Measurements from ENCODE around the gene ERO1A.

DNA sequence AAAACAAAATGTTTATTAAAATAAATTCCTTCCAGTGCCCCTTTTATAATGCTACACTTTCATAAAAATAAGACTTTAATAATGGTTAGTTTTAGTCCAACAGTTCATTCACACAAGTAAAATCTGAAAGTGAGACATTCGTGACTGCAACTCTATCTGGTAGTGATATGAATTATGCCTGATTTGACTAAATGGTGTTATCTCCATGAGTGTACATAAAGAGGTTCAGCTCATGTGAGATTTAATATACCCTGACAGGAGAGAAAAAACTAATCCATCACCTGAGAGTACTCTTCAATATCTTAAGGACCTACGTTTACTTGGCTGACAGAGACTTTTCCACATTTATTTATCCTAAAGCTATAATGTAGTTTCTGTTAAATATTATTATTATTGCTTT, 34.0 kb downstream of the ERO1A start:
- TF ChIP-seq, protein P1, sequence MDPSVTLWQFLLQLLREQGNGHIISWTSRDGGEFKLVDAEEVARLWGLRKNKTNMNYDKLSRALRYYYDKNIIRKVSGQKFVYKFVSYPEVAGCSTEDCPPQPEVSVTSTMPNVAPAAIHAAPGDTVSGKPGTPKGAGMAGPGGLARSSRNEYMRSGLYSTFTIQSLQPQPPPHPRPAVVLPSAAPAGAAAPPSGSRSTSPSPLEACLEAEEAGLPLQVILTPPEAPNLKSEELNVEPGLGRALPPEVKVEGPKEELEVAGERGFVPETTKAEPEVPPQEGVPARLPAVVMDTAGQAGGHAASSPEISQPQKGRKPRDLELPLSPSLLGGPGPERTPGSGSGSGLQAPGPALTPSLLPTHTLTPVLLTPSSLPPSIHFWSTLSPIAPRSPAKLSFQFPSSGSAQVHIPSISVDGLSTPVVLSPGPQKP (IDR thresholded peaks at IDR 0.05; ENCODE audit: borderline replicate concordance, low read depth, low read length): no peak
- TF ChIP-seq, protein P2, sequence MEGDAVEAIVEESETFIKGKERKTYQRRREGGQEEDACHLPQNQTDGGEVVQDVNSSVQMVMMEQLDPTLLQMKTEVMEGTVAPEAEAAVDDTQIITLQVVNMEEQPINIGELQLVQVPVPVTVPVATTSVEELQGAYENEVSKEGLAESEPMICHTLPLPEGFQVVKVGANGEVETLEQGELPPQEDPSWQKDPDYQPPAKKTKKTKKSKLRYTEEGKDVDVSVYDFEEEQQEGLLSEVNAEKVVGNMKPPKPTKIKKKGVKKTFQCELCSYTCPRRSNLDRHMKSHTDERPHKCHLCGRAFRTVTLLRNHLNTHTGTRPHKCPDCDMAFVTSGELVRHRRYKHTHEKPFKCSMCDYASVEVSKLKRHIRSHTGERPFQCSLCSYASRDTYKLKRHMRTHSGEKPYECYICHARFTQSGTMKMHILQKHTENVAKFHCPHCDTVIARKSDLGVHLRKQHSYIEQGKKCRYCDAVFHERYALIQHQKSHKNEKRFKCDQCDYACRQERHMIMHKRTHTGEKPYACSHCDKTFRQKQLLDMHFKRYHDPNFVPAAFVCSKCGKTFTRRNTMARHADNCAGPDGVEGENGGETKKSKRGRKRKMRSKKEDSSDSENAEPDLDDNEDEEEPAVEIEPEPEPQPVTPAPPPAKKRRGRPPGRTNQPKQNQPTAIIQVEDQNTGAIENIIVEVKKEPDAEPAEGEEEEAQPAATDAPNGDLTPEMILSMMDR (conservative IDR thresholded peaks at IDR 0.05; ENCODE audit: low read depth, low read length): no peak
- TF ChIP-seq SMC3 (IDR thresholded peaks at IDR 0.05; ENCODE audit: low read depth, low read length) (no peak), CEBPB (IDR thresholded peaks at IDR 0.05; ENCODE audit: low read depth, low read length) (no peak), POLR2A (IDR thresholded peaks at IDR 0.05; ENCODE audit: low read depth, low read length) (no peak), MAFK (IDR thresholded peaks at IDR 0.05; ENCODE audit: low read depth, low read length) (no peak), RFX5 (IDR thresholded peaks at IDR 0.05; ENCODE audit: low read depth, low read length) (no peak), MAZ (IDR thresholded peaks at IDR 0.05; ENCODE audit: borderline replicate concordance, low read depth, low read length) (no peak)
- TF ChIP-seq, protein P3, sequence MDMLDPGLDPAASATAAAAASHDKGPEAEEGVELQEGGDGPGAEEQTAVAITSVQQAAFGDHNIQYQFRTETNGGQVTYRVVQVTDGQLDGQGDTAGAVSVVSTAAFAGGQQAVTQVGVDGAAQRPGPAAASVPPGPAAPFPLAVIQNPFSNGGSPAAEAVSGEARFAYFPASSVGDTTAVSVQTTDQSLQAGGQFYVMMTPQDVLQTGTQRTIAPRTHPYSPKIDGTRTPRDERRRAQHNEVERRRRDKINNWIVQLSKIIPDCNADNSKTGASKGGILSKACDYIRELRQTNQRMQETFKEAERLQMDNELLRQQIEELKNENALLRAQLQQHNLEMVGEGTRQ (IDR thresholded peaks at IDR 0.05; ENCODE audit: low read depth, low read length): no peak
